H9 (cell line): ENCODE results near the gene MYRF. TPM values are rescaled to one million over a fixed set of nuclear protein-coding genes. Genes with fewer than 3 reads are reported as not detected.

Experiments
- DNase-seq: peaks from one replicate; pipeline ENCODE4 v3.0.0-alpha.2; 2017
- H2AFZ ChIP-seq: one replicate; pipeline ENCODE4 v1.6.1; 2013; ENCODE audit warnings: mild to moderate bottlenecking, low read length, control low read depth, moderate library complexity
- H2AK5ac ChIP-seq: 2 replicates; pipeline ENCODE4 v1.6.1; 2013; ENCODE audit warnings: low read length, control low read depth, mixed read lengths; ENCODE audit not compliant: insufficient read length
- H2BK120ac ChIP-seq: one replicate; pipeline ENCODE4 v1.6.1; 2013; ENCODE audit warnings: low read depth, mild to moderate bottlenecking, low read length, control low read depth, inconsistent platforms; ENCODE audit not compliant: poor library complexity, severe bottlenecking
- H2BK12ac ChIP-seq: 2 replicates; pipeline ENCODE4 v1.6.1; 2013; ENCODE audit warnings: low read length, control low read depth, mixed read lengths, low read depth; ENCODE audit not compliant: insufficient read length
- H2BK15ac ChIP-seq: 2 replicates; pipeline ENCODE4 v1.6.1; 2013; ENCODE audit warnings: low read depth, low read length, control low read depth
- H2BK20ac ChIP-seq: one replicate; pipeline ENCODE4 v1.6.1; 2013; ENCODE audit warnings: low read depth, mild to moderate bottlenecking, low read length, control low read depth, inconsistent platforms; ENCODE audit not compliant: poor library complexity, severe bottlenecking
- H2BK5ac ChIP-seq: 2 replicates; pipeline ENCODE4 v1.6.1; 2013; ENCODE audit warnings: low read length, control low read depth, mixed read lengths; ENCODE audit not compliant: insufficient read length
- H3K14ac ChIP-seq: 2 replicates; pipeline ENCODE4 v1.6.1; 2013; ENCODE audit warnings: low read length, control low read depth; ENCODE audit not compliant: insufficient read depth
- H3K18ac ChIP-seq: 2 replicates; pipeline ENCODE4 v1.6.1; 2013; ENCODE audit warnings: low read depth, mild to moderate bottlenecking, mixed read lengths, low read length, control low read depth; ENCODE audit not compliant: insufficient read length
- H3K23ac ChIP-seq: 2 replicates; pipeline ENCODE4 v1.6.1; 2013; ENCODE audit warnings: low read length, control low read depth, mixed read lengths, low read depth; ENCODE audit not compliant: insufficient read length
- H3K23me2 ChIP-seq: 2 replicates; pipeline ENCODE4 v1.6.1; 2013; ENCODE audit warnings: low read depth, mild to moderate bottlenecking, mixed read lengths, low read length, control low read depth; ENCODE audit not compliant: insufficient read length, poor library complexity, severe bottlenecking
- H3K27ac ChIP-seq: 2 replicates; pipeline ENCODE4 v1.5.1; 2013; ENCODE audit warnings: low read length, control low read depth, mixed read lengths, low read depth; ENCODE audit not compliant: insufficient read length
- H3K27me3 ChIP-seq: 2 replicates; pipeline ENCODE4 v1.6.1; 2013; ENCODE audit warnings: low read length, control low read depth, inconsistent platforms; ENCODE audit not compliant: insufficient read depth
- H3K4ac ChIP-seq: 2 replicates; pipeline ENCODE4 v1.6.1; 2013; ENCODE audit warnings: low read depth, mild to moderate bottlenecking, control low read depth, inconsistent platforms, low read length, moderate library complexity
- H3K4me1 ChIP-seq: 2 replicates; pipeline ENCODE4 v1.6.1; 2013; ENCODE audit warnings: low read length, control low read depth, inconsistent platforms; ENCODE audit not compliant: insufficient read depth
- H3K4me2 ChIP-seq: 2 replicates; pipeline ENCODE4 v1.6.1; 2013; ENCODE audit warnings: low read length, control low read depth, mixed read lengths; ENCODE audit not compliant: insufficient read length, insufficient read depth
- H3K56ac ChIP-seq: 2 replicates; pipeline ENCODE4 v1.6.1; 2013; ENCODE audit warnings: low read depth, mild to moderate bottlenecking, mixed read lengths, low read length, control low read depth; ENCODE audit not compliant: insufficient read length
- H3K79me1 ChIP-seq: 2 replicates; pipeline ENCODE4 v1.6.1; 2013; ENCODE audit warnings: low read depth, mild to moderate bottlenecking, moderate library complexity, low read length, control low read depth, inconsistent platforms; ENCODE audit not compliant: insufficient read depth, poor library complexity, severe bottlenecking
- H3K79me2 ChIP-seq: 2 replicates; pipeline ENCODE4 v1.6.1; 2013; ENCODE audit warnings: low read length, control low read depth, inconsistent platforms; ENCODE audit not compliant: insufficient read depth
- H3K9ac ChIP-seq: 2 replicates; pipeline ENCODE4 v1.6.1; 2013; ENCODE audit warnings: low read length, control low read depth, mixed read lengths; ENCODE audit not compliant: insufficient read length; ENCODE audit errors: extremely low read depth
- H3K9me3 ChIP-seq: one replicate; pipeline ENCODE4 v1.6.1; 2013; ENCODE audit warnings: low read depth, low read length, inconsistent platforms; ENCODE audit not compliant: control insufficient read depth
- H3T11ph ChIP-seq: one replicate; pipeline ENCODE4 v1.6.1; 2013; ENCODE audit warnings: mild to moderate bottlenecking, low read length, control low read depth, inconsistent platforms
- H4K20me1 ChIP-seq: one replicate; pipeline ENCODE4 v1.6.1; 2013; ENCODE audit not compliant: control insufficient read depth, insufficient read length, insufficient read depth
- H4K5ac ChIP-seq: 2 replicates; pipeline ENCODE4 v1.6.1; 2013; ENCODE audit warnings: low read depth, mild to moderate bottlenecking, mixed read lengths, low read length, control low read depth; ENCODE audit not compliant: insufficient read length
- H4K8ac ChIP-seq: replicated peaks from 2 replicates; pipeline ENCODE4 v1.6.1; 2013; ENCODE audit warnings: low read length, control low read depth, mixed read lengths, low read depth; ENCODE audit not compliant: insufficient read length
- H4K91ac ChIP-seq: 2 replicates; pipeline ENCODE4 v1.6.1; 2013; ENCODE audit warnings: low read depth, mild to moderate bottlenecking, moderate library complexity, mixed read lengths, low read length, control low read depth; ENCODE audit not compliant: insufficient read length
- H3K27ac Mint-ChIP-seq, 3 experiments: 2 replicates in 2 of 3; 3 replicates in 1 of 3; pipeline ENCODE4 v1.8.0; 2020 to 2021; ENCODE audit warnings: mixed read lengths in 3 of 3, mild to moderate bottlenecking in 1 of 3, moderate library complexity in 1 of 3
- H3K27me3 Mint-ChIP-seq: 2 replicates; pipeline ENCODE4 v1.8.0; 2021; ENCODE audit warnings: low read depth, mild to moderate bottlenecking, moderate library complexity, mixed read lengths
- H3K36me3 Mint-ChIP-seq, 3 experiments: 2 replicates in 2 of 3; 3 replicates in 1 of 3; pipeline ENCODE4 v1.8.0; 2020 to 2021; ENCODE audit warnings: low read depth in 3 of 3, mixed read lengths in 3 of 3; ENCODE audit not compliant: insufficient read depth in 1 of 3
- H3K4me1 Mint-ChIP-seq, 2 experiments: 2 replicates each; pipeline ENCODE4 v1.8.0; 2020; ENCODE audit warnings: mixed read lengths in 2 of 2
- H3K4me3 Mint-ChIP-seq, 2 experiments: 2 replicates in 1 of 2; 3 replicates in 1 of 2; pipeline ENCODE4 v1.8.0; 2020 to 2021; ENCODE audit warnings: mild to moderate bottlenecking in 2 of 2, mixed read lengths in 2 of 2, moderate library complexity in 1 of 2
- H3K9me3 Mint-ChIP-seq, 2 experiments: 2 replicates in 1 of 2; 3 replicates in 1 of 2; pipeline ENCODE4 v1.8.0; 2020; ENCODE audit warnings: mild to moderate bottlenecking in 2 of 2, mixed read lengths in 2 of 2, moderate library complexity in 1 of 2
- WGBS: extraction: QIAGEN DNeasy Blood & Tissue Kit; methylation state at CpG from one replicate; pipeline ENCODE4 v1.1.7; 2013; ENCODE audit warnings: missing lambda C conversion rate, low lambda C conversion rate, mixed read lengths; ENCODE audit not compliant: insufficient read length; ENCODE audit errors: extremely low coverage; 5-methylcytosine and 5-hydroxymethylcytosine counted together
- total RNA-seq: library from RNA; stranded (reverse); gene quantifications from 2 replicates; pipeline ENCODE4 v1.2.1, GENCODE V29; 2021
- TF ChIP-seq, protein P1 (sequence below): fragments of 200-600 bp; sonication (generic); conservative IDR thresholded peaks from 3 replicates; pipeline ENCODE4 v1.8.0; 2021; ENCODE audit warnings: antibody characterized with exemption, mild to moderate bottlenecking

MYRF gene
- total RNA-seq, 1 experiment from 2014 or later, result 13.9 TPM

DNA sequence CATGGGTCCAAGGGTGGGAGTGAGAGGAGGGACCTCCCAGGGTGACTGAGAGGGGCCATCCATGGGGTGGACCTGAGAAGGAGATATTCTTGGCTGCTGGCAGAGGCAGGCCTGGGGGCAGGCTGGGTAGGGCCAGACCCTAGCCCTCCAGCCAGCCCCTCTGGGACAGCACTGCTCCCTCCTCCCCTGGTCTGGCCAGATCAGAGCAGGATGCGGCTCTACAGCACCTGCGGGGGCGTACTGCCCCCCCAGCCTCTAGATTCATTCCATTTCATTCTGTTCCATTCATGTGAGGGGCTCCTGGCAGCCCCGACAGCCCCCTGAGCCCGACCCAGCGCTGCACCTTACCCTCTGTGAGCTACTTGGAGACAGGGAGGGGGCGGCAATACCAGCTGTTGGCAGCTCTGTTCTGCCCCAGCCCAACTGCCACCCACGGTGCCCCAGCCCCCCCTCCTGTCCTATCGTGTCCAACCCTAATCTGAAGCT is 34.3 kb upstream of the MYRF start:
- Histone ChIP-seq H2BK5ac (no peak overlapping the region), H3K56ac (no peak overlapping the region), H3T11ph (no peak overlapping the region), H2BK20ac (no peak overlapping the region), H2BK12ac (no peak overlapping the region), H3K18ac (no peak overlapping the region), H3K4me2 (peak overlapping the region; percentile 37), H3K79me1 (no peaks in the 10 kb centered on the region), H4K91ac (no peak overlapping the region), H3K14ac (no peak overlapping the region), H3K4me1 (peaks cover 5% of the 10 kb centered on the region; the same call in 1 of the 2 replicates), H2AFZ (no peak overlapping the region), H3K9ac (no peak overlapping the region), H4K8ac (no peak overlapping the region), H3K23ac (no peak overlapping the region), H2AK5ac (no peak overlapping the region), H2BK120ac (no peak overlapping the region), H4K20me1 (no peaks in the 10 kb centered on the region), H3K4ac (no peak overlapping the region), H3K27me3 (no peaks in the 10 kb centered on the region), H3K27ac (no peak overlapping the region), H3K23me2 (peaks cover 4% of the 10 kb centered on the region), H3K9me3 (no peaks in the 10 kb centered on the region), H4K5ac (no peak overlapping the region), H2BK15ac (no peak overlapping the region), H3K79me2 (no peaks in the 10 kb centered on the region; the same call in 1 of the 2 replicates)
- DNase-seq, result no peak
- Mint-ChIP-seq H3K27ac (peak overlapping the region; percentile 54 to 77 (median 70); a peak in 5 of 7 replicates), H3K36me3 (peaks cover 0 to 7% (median 4%) of the 10 kb centered on the region in 3 experiments; a peak in 2 of 7 replicates), H3K27me3 (no peaks in the 10 kb centered on the region), H3K9me3 (no peaks in the 10 kb centered on the region), H3K4me1 (peaks cover 46 to 55% of the 10 kb centered on the region in 2 experiments), H3K4me3 (peak overlapping the region; percentile 59 to 80)
- no CpG with 5 or more reads among the region's 9 CpGs for WGBS
- TF ChIP-seq, protein P1, sequence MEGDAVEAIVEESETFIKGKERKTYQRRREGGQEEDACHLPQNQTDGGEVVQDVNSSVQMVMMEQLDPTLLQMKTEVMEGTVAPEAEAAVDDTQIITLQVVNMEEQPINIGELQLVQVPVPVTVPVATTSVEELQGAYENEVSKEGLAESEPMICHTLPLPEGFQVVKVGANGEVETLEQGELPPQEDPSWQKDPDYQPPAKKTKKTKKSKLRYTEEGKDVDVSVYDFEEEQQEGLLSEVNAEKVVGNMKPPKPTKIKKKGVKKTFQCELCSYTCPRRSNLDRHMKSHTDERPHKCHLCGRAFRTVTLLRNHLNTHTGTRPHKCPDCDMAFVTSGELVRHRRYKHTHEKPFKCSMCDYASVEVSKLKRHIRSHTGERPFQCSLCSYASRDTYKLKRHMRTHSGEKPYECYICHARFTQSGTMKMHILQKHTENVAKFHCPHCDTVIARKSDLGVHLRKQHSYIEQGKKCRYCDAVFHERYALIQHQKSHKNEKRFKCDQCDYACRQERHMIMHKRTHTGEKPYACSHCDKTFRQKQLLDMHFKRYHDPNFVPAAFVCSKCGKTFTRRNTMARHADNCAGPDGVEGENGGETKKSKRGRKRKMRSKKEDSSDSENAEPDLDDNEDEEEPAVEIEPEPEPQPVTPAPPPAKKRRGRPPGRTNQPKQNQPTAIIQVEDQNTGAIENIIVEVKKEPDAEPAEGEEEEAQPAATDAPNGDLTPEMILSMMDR, result no peak
